Tibial artery (tissue), 4 donors: ENCODE results near the gene PIN1.

ENCODE experiments used
- DNase-seq, 2 donors: peaks; one replicate each; pipeline ENCODE4 v3.0.0-alpha.2; 2019
- H3K27ac ChIP-seq, 2 donors: fragments of 200-600 bp; sonication (generic) in 1 of 2; 1 replicate in 1 of 2; 2 replicates in 1 of 2; pipeline ENCODE4 v1.5.1; 2018 to 2019; ENCODE audit warnings: mild to moderate bottlenecking in 1 of 2
- H3K27me3 ChIP-seq, 2 donors: fragments of 200-600 bp; sonication (generic) in 1 of 2; one replicate each; pipeline versions ENCODE4 v1.5.1 to v1.6.0; 2016 to 2019
- H3K36me3 ChIP-seq, 3 donors: fragments of 200-600 bp; sonication (generic) in 2 of 3; one replicate each; pipeline ENCODE4 v1.5.1; 2016 to 2019; ENCODE audit warnings: mild to moderate bottlenecking in 2 of 3
- H3K4me1 ChIP-seq, 4 donors: fragments of 200-600 bp; sonication (generic) in 2 of 4; 1 replicate in 3 of 4; 2 replicates in 1 of 4; pipeline ENCODE4 v1.5.1; 2016 to 2019
- H3K4me3 ChIP-seq, 2 donors: fragments of 200-600 bp; sonication (generic) in 1 of 2; 1 replicate in 1 of 2; 2 replicates in 1 of 2; pipeline ENCODE4 v1.5.1; 2018 to 2019; ENCODE audit warnings: mild to moderate bottlenecking in 2 of 2
- H3K9me3 ChIP-seq, 3 donors: fragments of 200-600 bp; sonication (generic) in 1 of 3; one replicate each; pipeline ENCODE4 v1.5.1; 2016 to 2019
- intact Hi-C: fragments of 100-400 bp; cut with DNase I; formaldehyde crosslinking; loops from one replicate; pipeline ENCODE4 v1.15.0; 2023; ENCODE audit warnings: low total_unique reads
- TF ChIP-seq, protein P1 (sequence below), 2 experiments: fragments of 200-600 bp in 1 of 2; fragments of 450-650 bp in 1 of 2; IDR thresholded peaks; one replicate each; pipeline ENCODE4 v1.5.1; 2017 to 2019; ENCODE audit warnings: antibody characterized with exemption in 2 of 2, mild to moderate bottlenecking in 1 of 2, moderate library complexity in 1 of 2

The PIN1 gene

DNA sequence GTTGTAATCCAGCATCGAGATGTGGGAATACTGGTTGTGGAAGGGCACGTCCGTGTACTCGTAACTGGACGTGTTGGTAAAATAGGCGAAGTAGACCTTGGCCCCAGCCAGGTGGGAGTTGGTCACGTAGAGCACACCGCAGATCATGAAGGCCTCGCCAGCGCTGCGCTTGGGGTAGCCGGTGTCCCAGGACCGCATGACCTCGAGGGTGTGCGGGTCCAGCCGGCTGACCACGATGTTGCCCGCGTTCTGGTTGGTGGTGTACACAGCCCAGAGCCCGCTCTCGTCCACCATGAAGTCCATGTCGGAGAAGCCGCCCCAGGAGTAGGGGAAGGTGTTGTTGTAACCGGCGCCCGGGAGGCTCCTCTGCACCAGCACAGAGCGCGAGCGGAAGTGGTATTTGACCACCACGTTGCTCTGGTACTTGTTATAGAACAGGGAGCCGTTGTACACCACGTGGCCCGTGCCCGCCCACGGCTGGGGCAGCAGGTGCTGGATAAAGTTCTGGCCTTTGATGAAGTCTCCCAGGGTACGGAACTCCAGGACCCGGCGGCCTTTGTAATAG is 19.2 kb downstream of the PIN1 start:
- Histone ChIP-seq H3K27ac (no peak overlapping the region), H3K4me3 (no peak overlapping the region), H3K9me3 (no peaks in the 10 kb centered on the region), H3K4me1 (no peaks in the 10 kb centered on the region), H3K36me3 (peaks cover 0 to 44% (median 9%) of the 10 kb centered on the region in 3 donors), H3K27me3 (no peaks in the 10 kb centered on the region)
- intact Hi-C loops, result no loop called here
- TF ChIP-seq, protein P1, sequence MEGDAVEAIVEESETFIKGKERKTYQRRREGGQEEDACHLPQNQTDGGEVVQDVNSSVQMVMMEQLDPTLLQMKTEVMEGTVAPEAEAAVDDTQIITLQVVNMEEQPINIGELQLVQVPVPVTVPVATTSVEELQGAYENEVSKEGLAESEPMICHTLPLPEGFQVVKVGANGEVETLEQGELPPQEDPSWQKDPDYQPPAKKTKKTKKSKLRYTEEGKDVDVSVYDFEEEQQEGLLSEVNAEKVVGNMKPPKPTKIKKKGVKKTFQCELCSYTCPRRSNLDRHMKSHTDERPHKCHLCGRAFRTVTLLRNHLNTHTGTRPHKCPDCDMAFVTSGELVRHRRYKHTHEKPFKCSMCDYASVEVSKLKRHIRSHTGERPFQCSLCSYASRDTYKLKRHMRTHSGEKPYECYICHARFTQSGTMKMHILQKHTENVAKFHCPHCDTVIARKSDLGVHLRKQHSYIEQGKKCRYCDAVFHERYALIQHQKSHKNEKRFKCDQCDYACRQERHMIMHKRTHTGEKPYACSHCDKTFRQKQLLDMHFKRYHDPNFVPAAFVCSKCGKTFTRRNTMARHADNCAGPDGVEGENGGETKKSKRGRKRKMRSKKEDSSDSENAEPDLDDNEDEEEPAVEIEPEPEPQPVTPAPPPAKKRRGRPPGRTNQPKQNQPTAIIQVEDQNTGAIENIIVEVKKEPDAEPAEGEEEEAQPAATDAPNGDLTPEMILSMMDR (IDR thresholded peaks at IDR 0.05), result no peak
- no peak for DNase-seq

GRCh38 chr19:9856609-9857008 is 21.5 kb downstream of the PIN1 start:
- TF ChIP-seq, protein P1 (IDR thresholded peaks at IDR 0.05), result no peak
- H3K9me3 ChIP-seq, result no peaks in the 10 kb centered on the region
- DNase-seq, result no peak
- peaks cover 0 to 22% (median 3%) of the 10 kb centered on the region in 3 donors for H3K36me3 ChIP-seq
- no peaks in the 10 kb centered on the region for H3K27me3 ChIP-seq
- no peak overlapping the region for H3K4me3 ChIP-seq
- intact Hi-C loops, result no loop called here
- H3K4me1 ChIP-seq, result no peaks in the 10 kb centered on the region
- no peak overlapping the region for H3K27ac ChIP-seq

DNA sequence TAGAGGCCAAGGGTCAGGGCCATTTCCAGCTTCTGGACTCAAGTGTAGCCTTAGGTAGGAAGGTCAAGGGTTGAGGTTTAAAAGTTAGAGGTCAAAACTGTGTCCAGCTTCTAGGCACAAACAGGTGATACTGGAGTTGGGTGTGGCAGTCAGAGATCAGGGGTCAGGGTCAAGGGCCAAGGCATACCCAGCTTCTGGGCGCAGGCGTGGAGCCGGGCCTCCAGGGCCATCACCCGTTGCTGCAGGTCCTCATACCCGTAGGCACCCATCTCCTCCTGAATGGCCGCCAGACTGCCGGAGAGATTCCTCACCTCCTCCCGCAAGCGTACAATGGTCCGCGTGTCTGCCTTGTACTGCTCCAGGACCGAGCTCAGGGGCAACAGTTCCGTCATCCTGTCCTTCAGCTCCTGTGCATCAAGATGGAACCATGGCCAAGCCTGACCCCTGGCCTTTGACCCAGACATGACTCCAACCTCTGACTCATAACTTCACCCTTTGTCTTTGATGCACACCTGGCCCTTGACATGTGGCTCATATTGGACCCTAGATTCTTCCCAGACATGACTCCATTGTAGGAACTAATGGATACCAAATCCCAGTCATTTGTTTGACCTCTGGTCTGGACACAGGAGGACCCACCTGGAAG is 22.1 kb downstream of the PIN1 start:
- Histone ChIP-seq H3K27ac (no peak overlapping the region), H3K4me1 (no peaks in the 10 kb centered on the region), H3K27me3 (no peaks in the 10 kb centered on the region), H3K4me3 (no peak overlapping the region), H3K9me3 (no peaks in the 10 kb centered on the region), H3K36me3 (peaks cover 0 to 18% (median 3%) of the 10 kb centered on the region in 3 donors)
- TF ChIP-seq, protein P1 (IDR thresholded peaks at IDR 0.05), result no peak
- no peak for DNase-seq
- intact Hi-C loops, result no loop called here

GRCh38 chr19:9857920-9858746 is 23.0 kb downstream of the PIN1 start:
- TF ChIP-seq, protein P1 (IDR thresholded peaks at IDR 0.05), result no peak
- Histone ChIP-seq H3K4me1 (no peaks in the 10 kb centered on the region), H3K27me3 (no peaks in the 10 kb centered on the region), H3K27ac (no peak overlapping the region), H3K4me3 (no peak overlapping the region), H3K9me3 (no peaks in the 10 kb centered on the region), H3K36me3 (peaks cover 0 to 18% (median 3%) of the 10 kb centered on the region in 3 donors)
- DNase-seq, result no peak
- intact Hi-C loops, result no loop called here

- intact Hi-C loops, result no loop called here
- Histone ChIP-seq H3K4me1 (no peaks in the 10 kb centered on the region), H3K27me3 (no peaks in the 10 kb centered on the region), H3K4me3 (no peak overlapping the region), H3K36me3 (peaks cover 0 to 17% (median 3%) of the 10 kb centered on the region in 3 donors), H3K9me3 (no peaks in the 10 kb centered on the region), H3K27ac (no peak overlapping the region)
- TF ChIP-seq, protein P1 (IDR thresholded peaks at IDR 0.05), result no peak
- DNase-seq, result no peak
Measured at GRCh38 chr19:9858766-9859165, 23.6 kb downstream of the PIN1 start.
